GM12878 (cell line): ENCODE measurements around the gene HS3ST5. TPM values are rescaled to one million over a fixed set of nuclear protein-coding genes. Genes with fewer than 3 reads are reported as not detected.

Source experiments
- ATAC-seq: fragments of 200-7000 bp; cut with Tn5 transposase; 3 replicates; pipeline ENCODE4 v1.9.1; 2020; ENCODE audit warnings: mild to moderate bottlenecking, moderate library complexity
- BruUV-seq: library from RNA; stranded (reverse); fragments of 400-500 nt; replicated peaks from 2 replicates; lab custom pipeline; 2021; lab: Mats Ljungman, UMichigan
- CTCF ChIA-PET: fragments of 300-600 bp; sonication (Branson Sonifier 250); formaldehyde crosslinking; extraction: SDS; loops from one replicate; lab custom pipeline; 2021; ENCODE audit warnings: inconsistent platforms; lab: Yijun Ruan, JAX
- POLR2A ChIA-PET: fragments of 350-600 bp; formaldehyde crosslinking; extraction: SDS; loops from one replicate; lab custom pipeline; 2021; ENCODE audit warnings: inconsistent platforms; lab: Charles Lee
- RAD21 ChIA-PET: fragments of 300-600 bp; sonication (Branson Sonifier 250); formaldehyde crosslinking; loops from one replicate; lab custom pipeline; 2023; ENCODE audit warnings: antibody characterized with exemption; ENCODE audit not compliant: unreplicated experiment; lab: Charles Lee
- SMC1A ChIA-PET: fragments of 300-600 bp; sonication (Branson Sonifier 250); formaldehyde crosslinking; loops from one replicate; lab custom pipeline; 2023; ENCODE audit not compliant: unreplicated experiment, uncharacterized antibody; lab: Charles Lee
- DNase-seq: peaks from one replicate; pipeline ENCODE4 v3.0.0-alpha.2; 2011; ENCODE audit warnings: low read depth, low spot score
- FAIRE-seq: peaks from 3 replicates; lab custom pipeline; 2011; peaks lifted over from hg19 to GRCh38; lab: Jason Lieb, UNC
- H2AFZ ChIP-seq: 2 replicates; pipeline ENCODE4 v1.6.0; 2011; ENCODE audit warnings: low read depth, low read length, control low read depth; ENCODE audit not compliant: control insufficient read depth
- H3K27ac ChIP-seq: 2 replicates; pipeline ENCODE4 v1.5.1; 2011; ENCODE audit warnings: control low read depth; ENCODE audit not compliant: control insufficient read depth, insufficient read depth
- H3K27me3 ChIP-seq, 2 experiments: replicated peaks in 1 of 2; 2 replicates each; pipeline versions ENCODE4 v1.6.0 to v1.6.1; 2011; ENCODE audit warnings: low read length in 1 of 2; ENCODE audit not compliant: control insufficient read depth in 2 of 2, insufficient read depth in 2 of 2
- H3K36me3 ChIP-seq, 2 experiments: 2 replicates each; pipeline ENCODE4 v1.5.1; 2011; ENCODE audit warnings: low read length in 1 of 2; ENCODE audit not compliant: control insufficient read depth in 2 of 2, insufficient read depth in 2 of 2
- H3K4me1 ChIP-seq: 2 replicates; pipeline ENCODE4 v1.6.1; 2011; ENCODE audit warnings: mild to moderate bottlenecking, low read length, moderate library complexity, mixed read lengths; ENCODE audit not compliant: control insufficient read depth, insufficient read depth
- H3K4me2 ChIP-seq: 2 replicates; pipeline ENCODE4 v1.6.0; 2011; ENCODE audit warnings: control low read depth; ENCODE audit not compliant: control insufficient read depth, insufficient read depth
- H3K4me3 ChIP-seq: fragments of 200-600 bp; sonication (generic); 2 replicates; pipeline ENCODE4 v1.5.1; 2016
- H3K79me2 ChIP-seq: 2 replicates; pipeline ENCODE4 v1.6.0; 2011; ENCODE audit warnings: low read length; ENCODE audit not compliant: control insufficient read depth, insufficient read depth
- H3K9ac ChIP-seq: 2 replicates; pipeline ENCODE4 v1.8.0; 2011; ENCODE audit warnings: low read length, control low read depth, mixed read lengths; ENCODE audit not compliant: control insufficient read depth, insufficient read depth
- H3K9me3 ChIP-seq: replicated peaks from 3 replicates; pipeline ENCODE4 v1.5.1; 2011; ENCODE audit warnings: mild to moderate bottlenecking, low read length; ENCODE audit not compliant: control insufficient read depth, insufficient read depth
- H4K20me1 ChIP-seq: 2 replicates; pipeline ENCODE4 v1.6.0; 2011; ENCODE audit not compliant: control insufficient read depth, insufficient read depth
- BMI1 ChIP-seq: fragments of 450-650 bp; IDR thresholded peaks from 2 replicates; pipeline ENCODE4 v1.6.1; 2016; ENCODE audit warnings: mild to moderate bottlenecking, moderate library complexity, borderline replicate concordance
- LARP7 ChIP-seq: fragments of 450-650 bp; IDR thresholded peaks from 2 replicates; pipeline ENCODE4 v1.6.1; 2017; ENCODE audit warnings: mild to moderate bottlenecking
- RUNX3 ChIP-seq: IDR thresholded peaks from 2 replicates; pipeline ENCODE4 v1.6.1; 2012; ENCODE audit warnings: low read length, inconsistent platforms
- SREBF2 ChIP-seq: IDR thresholded peaks from 2 replicates; pipeline ENCODE4 v1.6.1; 2012; ENCODE audit warnings: mild to moderate bottlenecking, low read length
- ZNF24 ChIP-seq: fragments of 450-650 bp; IDR thresholded peaks from 2 replicates; pipeline ENCODE4 v1.6.1; 2017; ENCODE audit warnings: antibody characterized with exemption, mild to moderate bottlenecking
- ZNF687 ChIP-seq: fragments of 450-650 bp; IDR thresholded peaks from 2 replicates; pipeline ENCODE4 v1.6.1; 2017; ENCODE audit warnings: mild to moderate bottlenecking, moderate library complexity
- WGBS: methylation state at CpG from one replicate; pipeline ENCODE4 v1.1.6; 2016; ENCODE audit warnings: low lambda C conversion rate; ENCODE audit not compliant: insufficient replicate concordance, insufficient coverage; ENCODE audit errors: missing lambda C conversion rate; 5-methylcytosine and 5-hydroxymethylcytosine counted together
- in situ Hi-C: fragments of 300-500 bp; cut with MboI; formaldehyde crosslinking; loops from 9 replicates; pipeline ENCODE4 v1.14.3; 2018; ENCODE audit warnings: mixed read lengths
- intact Hi-C: fragments of 100-400 bp; cut with micrococcal nuclease; formaldehyde crosslinking; loops from one replicate; pipeline ENCODE4 v1.14.2; 2022; ENCODE audit not compliant: unreplicated experiment
- polyA plus RNA-seq, 11 experiments: library from polyadenylated mRNA; depleted of rRNA in 4 of 11; unstranded in 6 of 11; stranded (reverse) in 5 of 11; fragments of >200 nt; fragmentation: Nextera tagmentation in 4 of 11; fragmentation: Illumina TruSeq in 1 of 11; extraction: Ambion mirVana in 4 of 11; extraction: Trizol in 1 of 11; gene quantifications; 1 replicate in 1 of 11; 2 replicates in 10 of 11; pipeline versions ENCODE4 v1.2.1 to v1.2.3, GENCODE V29; 2011 to 2016; ENCODE audit warnings: inconsistent platforms in 2 of 11, missing spikeins in 2 of 11, low read depth in 1 of 11
- total RNA-seq, 4 experiments: library from RNA; depleted of rRNA in 3 of 4; stranded (reverse); fragments of >200 nt in 3 of 4; fragmentation: Illumina TruSeq in 1 of 4; extraction: Trizol in 1 of 4; gene quantifications; 2 replicates each; pipeline versions ENCODE4 v1.2.1 to v1.2.3, GENCODE V29; 2013 to 2021

The HS3ST5 gene
- total and polyA plus RNA-seq, 10 of the 15 experiments (the other 5 are each of a cell fraction or from before 2014, with no cell fraction given) = 0.04 TPM; not detected in 9

GRCh38 chr6:114354482-114354881 is 11.7 kb upstream of the HS3ST5 start (continued):
- no peak for TF ChIP-seq BMI1

DNA sequence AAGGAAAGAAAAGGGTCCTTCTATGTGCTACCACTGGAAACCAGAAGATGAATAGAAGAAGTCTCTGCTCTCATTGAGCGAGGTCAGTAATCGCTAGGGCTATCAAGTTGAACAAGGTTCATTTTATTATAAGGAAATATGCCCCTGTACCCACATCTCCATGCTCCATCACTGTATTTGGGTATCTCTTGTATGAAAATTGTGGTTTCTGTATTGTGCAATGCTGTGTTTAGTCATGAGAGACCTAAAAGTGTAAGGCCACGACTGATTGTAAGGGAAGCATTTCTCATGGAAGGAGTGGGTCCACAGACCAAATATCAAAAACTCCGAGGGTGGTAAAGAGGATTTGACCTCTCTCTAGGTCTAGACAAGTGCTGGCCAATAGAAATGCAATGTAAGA is 3.6 kb upstream of the HS3ST5 start:
- no peak overlapping the region for H2AFZ ChIP-seq
- H3K9me3 ChIP-seq = no peaks in the 10 kb centered on the region
- no peak overlapping the region for H3K9ac ChIP-seq
- no peaks in the 10 kb centered on the region for H4K20me1 ChIP-seq
- WGBS = 42% methylated on average over 4 of the region's 4 CpGs
- no TSS peak for BruUV-seq
- H3K27ac ChIP-seq = no peak overlapping the region
- ChIA-PET SMC1A (no interaction called here), RAD21 (no interaction called here), POLR2A (no interaction called here), CTCF (no interaction called here)
- FAIRE-seq (no peak), ATAC-seq (no peak), DNase-seq (no peak)
- H3K36me3 ChIP-seq = no peaks in the 10 kb centered on the region
- no peak overlapping the region for H3K4me3 ChIP-seq
- H3K4me1 ChIP-seq = no peaks in the 10 kb centered on the region
- intact Hi-C loops = no loop called here
- H3K4me2 ChIP-seq = no peak overlapping the region
- no peaks in the 10 kb centered on the region for H3K79me2 ChIP-seq
- H3K27me3 ChIP-seq = peaks cover 7 to 14% of the 10 kb centered on the region in 2 experiments; a peak in 3 of 4 replicates
- TF ChIP-seq RUNX3 = no peak
- TF ChIP-seq ZNF24 = no peak
- no peak for TF ChIP-seq SREBF2
- no peak for TF ChIP-seq ZNF687
- no peak for TF ChIP-seq LARP7
- in situ Hi-C loops = no loop called here
